OCI-LY3 (cell line): ENCODE measurements around the gene DIPK2B.

Experiments used
- H2AFZ ChIP-seq: fragments of 200-600, 300-600 bp; shearing (Covaris generic); 2 replicates; pipeline ENCODE4 v1.6.0; 2014; ENCODE audit warnings: antibody characterized with exemption, low read depth, low read length
- H3K27ac ChIP-seq: fragments of 200-600, 300-600 bp; sonication (generic); 2 replicates; pipeline ENCODE4 v1.5.1; 2014; ENCODE audit warnings: mild to moderate bottlenecking, low read length, moderate library complexity, mixed read lengths
- H3K27me3 ChIP-seq: fragments of 200-600, 300-600 bp; sonication (generic); 2 replicates; pipeline ENCODE4 v1.6.1; 2014; ENCODE audit warnings: low read depth, low read length, mixed read lengths
- H3K36me3 ChIP-seq: fragments of 200-600, 300-600 bp; sonication (generic); replicated peaks from 2 replicates; pipeline ENCODE3; 2014; ENCODE audit warnings: low read depth, low read length, mixed read lengths
- H3K4me1 ChIP-seq: fragments of 300-600, 200-600 bp; sonication (generic); 2 replicates; pipeline ENCODE4 v1.6.1; 2014; ENCODE audit warnings: low read length, mixed read lengths
- H3K4me2 ChIP-seq: fragments of 200-600, 300-600 bp; sonication (generic); 2 replicates; pipeline ENCODE4 v1.6.1; 2014; ENCODE audit warnings: low read length, mixed read lengths
- H3K4me3 ChIP-seq: fragments of 300-600, 200-600 bp; sonication (generic); 2 replicates; pipeline ENCODE4 v1.5.1; 2014; ENCODE audit warnings: antibody characterized with exemption, mild to moderate bottlenecking, low read length, moderate library complexity
- H3K79me2 ChIP-seq: fragments of 300-600, 200-600 bp; shearing (Covaris generic); 2 replicates; pipeline ENCODE4 v1.6.1; 2014; ENCODE audit warnings: mild to moderate bottlenecking, low read length, mixed read lengths
- H3K9ac ChIP-seq: fragments of 300-600, 200-600 bp; shearing (Covaris generic); 2 replicates; pipeline ENCODE4 v1.6.0; 2014; ENCODE audit warnings: mild to moderate bottlenecking, low read length, moderate library complexity
- H3K9me3 ChIP-seq: fragments of 200-600, 300-600 bp; shearing (Covaris generic); 2 replicates; pipeline ENCODE4 v1.6.1; 2014; ENCODE audit warnings: low read length, mixed read lengths; ENCODE audit not compliant: insufficient read depth
- H4K20me1 ChIP-seq: fragments of 200-600, 300-600 bp; sonication (generic); 2 replicates; pipeline ENCODE4 v1.6.1; 2016; ENCODE audit warnings: low read length, mixed read lengths; ENCODE audit not compliant: insufficient read depth
- EZH2phosphoT487 ChIP-seq: fragments of 200-600 bp; shearing (Covaris generic); IDR thresholded peaks from 2 replicates; pipeline ENCODE4 v1.6.1; 2018; ENCODE audit warnings: antibody characterized with exemption, mixed run types, low read depth
- TF ChIP-seq, protein P1 (sequence below): fragments of 200-600, 300-600 bp; sonication (generic); IDR thresholded peaks from 2 replicates; pipeline ENCODE4 v1.5.1; 2014; ENCODE audit warnings: antibody characterized with exemption, low read length, low read depth

Gene DIPK2B

DNA sequence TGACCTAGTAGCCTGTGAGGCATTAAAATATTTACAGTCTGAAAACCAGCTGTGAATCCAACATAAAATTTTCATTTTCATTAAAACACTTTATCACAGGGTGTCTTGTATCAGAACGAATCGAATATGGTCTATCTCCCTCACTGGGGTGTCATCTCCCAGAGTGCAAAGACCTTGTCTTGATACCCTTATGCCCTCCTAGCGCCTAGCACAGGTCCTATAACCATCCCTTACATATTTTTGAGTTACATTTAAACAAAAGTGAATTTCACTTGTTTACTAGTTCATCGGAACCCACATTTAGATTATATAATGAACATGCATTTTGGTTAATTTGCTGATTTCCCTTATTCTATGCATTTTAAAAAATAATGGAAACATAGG, 14.0 kb downstream of the DIPK2B start:
- no peak overlapping the region for H3K27ac ChIP-seq
- H3K9me3 ChIP-seq = no peaks in the 10 kb centered on the region
- TF ChIP-seq, protein P1, sequence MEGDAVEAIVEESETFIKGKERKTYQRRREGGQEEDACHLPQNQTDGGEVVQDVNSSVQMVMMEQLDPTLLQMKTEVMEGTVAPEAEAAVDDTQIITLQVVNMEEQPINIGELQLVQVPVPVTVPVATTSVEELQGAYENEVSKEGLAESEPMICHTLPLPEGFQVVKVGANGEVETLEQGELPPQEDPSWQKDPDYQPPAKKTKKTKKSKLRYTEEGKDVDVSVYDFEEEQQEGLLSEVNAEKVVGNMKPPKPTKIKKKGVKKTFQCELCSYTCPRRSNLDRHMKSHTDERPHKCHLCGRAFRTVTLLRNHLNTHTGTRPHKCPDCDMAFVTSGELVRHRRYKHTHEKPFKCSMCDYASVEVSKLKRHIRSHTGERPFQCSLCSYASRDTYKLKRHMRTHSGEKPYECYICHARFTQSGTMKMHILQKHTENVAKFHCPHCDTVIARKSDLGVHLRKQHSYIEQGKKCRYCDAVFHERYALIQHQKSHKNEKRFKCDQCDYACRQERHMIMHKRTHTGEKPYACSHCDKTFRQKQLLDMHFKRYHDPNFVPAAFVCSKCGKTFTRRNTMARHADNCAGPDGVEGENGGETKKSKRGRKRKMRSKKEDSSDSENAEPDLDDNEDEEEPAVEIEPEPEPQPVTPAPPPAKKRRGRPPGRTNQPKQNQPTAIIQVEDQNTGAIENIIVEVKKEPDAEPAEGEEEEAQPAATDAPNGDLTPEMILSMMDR = no peak
- TF ChIP-seq EZH2phosphoT487 = no peak
- H3K79me2 ChIP-seq = no peaks in the 10 kb centered on the region
- peak overlapping the region; percentile 86 for H2AFZ ChIP-seq
- no peaks in the 10 kb centered on the region for H3K36me3 ChIP-seq
- H3K4me2 ChIP-seq = peak overlapping the region; percentile 82
- H3K4me3 ChIP-seq = peak overlapping the region; percentile 81
- H3K27me3 ChIP-seq = peaks cover 4% of the 10 kb centered on the region; the same call in 1 of the 2 replicates
- peaks cover 22% of the 10 kb centered on the region for H3K4me1 ChIP-seq
- no peaks in the 10 kb centered on the region for H4K20me1 ChIP-seq
- no peak overlapping the region for H3K9ac ChIP-seq

DNA sequence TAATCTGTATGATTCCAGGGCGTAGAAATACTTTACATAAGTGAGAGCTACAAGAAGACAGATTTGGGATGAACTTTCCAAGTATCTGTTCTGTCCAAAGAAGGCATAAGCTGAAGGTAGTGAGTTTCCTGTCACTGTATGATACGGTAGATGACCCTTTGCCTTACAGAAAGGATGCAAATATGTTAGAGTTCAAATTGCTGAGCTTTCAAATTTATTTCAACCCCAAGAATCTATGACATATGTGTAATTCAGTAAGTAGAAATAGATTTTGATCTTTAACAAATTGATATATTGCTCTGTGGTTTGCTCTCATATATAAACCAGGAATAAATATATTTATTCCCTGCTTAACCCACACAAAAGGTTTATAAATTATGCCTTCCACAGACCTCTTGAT, 16.5 kb downstream of the DIPK2B start:
- Histone ChIP-seq H3K36me3 (no peaks in the 10 kb centered on the region), H3K9me3 (no peaks in the 10 kb centered on the region), H3K9ac (no peak overlapping the region), H3K4me2 (no peak overlapping the region), H3K27me3 (peaks cover 4% of the 10 kb centered on the region; the same call in 1 of the 2 replicates), H3K79me2 (no peaks in the 10 kb centered on the region), H3K4me1 (peaks cover 11% of the 10 kb centered on the region), H4K20me1 (no peaks in the 10 kb centered on the region), H2AFZ (no peak overlapping the region), H3K4me3 (no peak overlapping the region), H3K27ac (no peak overlapping the region)
- TF ChIP-seq, protein P1 = no peak
- TF ChIP-seq EZH2phosphoT487 = no peak

DNA sequence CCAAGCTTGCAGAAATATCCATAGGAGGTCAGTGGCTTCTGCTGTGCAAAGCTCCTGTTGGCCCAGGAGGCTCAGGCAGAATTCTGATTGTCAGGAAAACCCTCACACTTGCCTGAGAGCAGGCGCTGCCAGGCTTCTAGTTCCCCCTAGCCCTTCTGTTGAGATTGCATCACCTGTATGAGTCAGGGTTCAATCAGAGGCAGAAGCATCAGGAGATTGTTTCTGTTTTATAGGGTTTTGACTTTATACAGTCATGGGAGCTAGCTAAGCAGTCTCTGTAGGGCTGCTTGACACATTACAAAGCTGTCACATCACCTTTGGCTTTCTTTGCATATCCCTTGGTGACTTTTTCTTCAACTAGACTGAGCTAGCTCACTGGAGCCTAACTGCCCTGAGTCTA, 27.8 kb downstream of the DIPK2B start:
- Histone ChIP-seq H3K9ac (no peak overlapping the region), H3K27ac (no peak overlapping the region), H3K79me2 (no peaks in the 10 kb centered on the region), H3K27me3 (no peaks in the 10 kb centered on the region), H3K36me3 (no peaks in the 10 kb centered on the region), H3K4me3 (no peak overlapping the region), H4K20me1 (no peaks in the 10 kb centered on the region), H3K9me3 (no peaks in the 10 kb centered on the region), H2AFZ (no peak overlapping the region), H3K4me2 (no peak overlapping the region), H3K4me1 (no peaks in the 10 kb centered on the region)
- TF ChIP-seq, protein P1 = no peak
- TF ChIP-seq EZH2phosphoT487 = no peak

DNA sequence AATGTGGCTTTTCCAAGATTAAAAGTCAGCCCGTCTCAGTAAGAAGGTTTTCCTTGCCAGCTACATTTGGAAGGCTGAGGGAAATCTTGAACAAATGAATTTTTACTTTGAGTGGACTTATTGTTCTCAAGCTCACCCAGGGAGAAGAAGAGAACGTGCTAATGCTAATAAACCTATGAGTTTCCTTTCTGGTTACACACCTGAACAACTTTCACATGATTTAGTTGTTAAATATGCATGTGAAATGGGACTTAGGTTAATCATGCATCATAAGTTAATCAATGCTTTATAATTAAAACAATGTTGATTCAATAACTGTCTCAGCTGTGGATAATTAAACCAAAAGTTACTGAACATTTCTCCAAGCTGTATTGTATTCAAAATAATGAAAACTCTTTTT, 33.9 kb downstream of the DIPK2B start:
- H3K79me2 ChIP-seq = no peaks in the 10 kb centered on the region
- TF ChIP-seq, protein P1 = no peak
- TF ChIP-seq EZH2phosphoT487 = no peak
- H3K9me3 ChIP-seq = no peaks in the 10 kb centered on the region
- H3K4me1 ChIP-seq = no peaks in the 10 kb centered on the region
- H3K9ac ChIP-seq = no peak overlapping the region
- H3K27me3 ChIP-seq = no peaks in the 10 kb centered on the region
- H3K4me3 ChIP-seq = no peak overlapping the region
- no peak overlapping the region for H3K27ac ChIP-seq
- H2AFZ ChIP-seq = no peak overlapping the region
- no peak overlapping the region for H3K4me2 ChIP-seq
- no peaks in the 10 kb centered on the region for H4K20me1 ChIP-seq
- H3K36me3 ChIP-seq = no peaks in the 10 kb centered on the region
